IMR-90 (cell line): ENCODE data around the gene GPR158.

Source experiments
- BHLHE40 ChIP-seq: fragments of 150-350 bp; IDR thresholded peaks from 2 replicates; pipeline ENCODE4 v1.6.1; 2016; ENCODE audit warnings: mild to moderate bottlenecking, low read depth, low read length
- CHD1 ChIP-seq: IDR thresholded peaks from 2 replicates; pipeline ENCODE4 v1.6.1; 2012; ENCODE audit warnings: low read depth, low read length, improper control_type of control experiment
- CTCF ChIP-seq: conservative IDR thresholded peaks from 2 replicates; pipeline ENCODE4 v1.5.1; 2012; ENCODE audit warnings: mild to moderate bottlenecking, low read depth, low read length, improper control_type of control experiment
- FOS ChIP-seq: fragments of 150-350 bp; IDR thresholded peaks from 2 replicates; pipeline ENCODE4 v1.6.1; 2016; ENCODE audit warnings: low read depth, low read length
- MXI1 ChIP-seq: IDR thresholded peaks from 2 replicates; pipeline ENCODE4 v1.6.1; 2012; ENCODE audit warnings: low read depth, mild to moderate bottlenecking, low read length, moderate library complexity, borderline replicate concordance
- POLR2A ChIP-seq: IDR thresholded peaks from 2 replicates; pipeline ENCODE4 v1.6.1; 2012; ENCODE audit warnings: mild to moderate bottlenecking, low read depth, low read length
- RAD21 ChIP-seq: IDR thresholded peaks from 2 replicates; pipeline ENCODE4 v1.6.1; 2012; ENCODE audit warnings: low read length, improper control_type of control experiment
- RFX5 ChIP-seq: IDR thresholded peaks from 2 replicates; pipeline ENCODE4 v1.8.0; 2012; ENCODE audit warnings: low read depth, mild to moderate bottlenecking, low read length, moderate library complexity

- TF ChIP-seq CTCF (no peak), RAD21 (no peak), POLR2A (no peak), CHD1 (no peak), FOS (no peak), RFX5 (no peak), MXI1 (no peak), BHLHE40 (no peak)
Measured at GRCh38 chr10:25531457-25532061, 356.8 kb downstream of the GPR158 start.
